ENCODE measurements around the gene GPR146.

- TF ChIP-seq GATA2 (IDR thresholded peaks at IDR 0.05; ENCODE audit: low read depth, low read length) (no peak), GATA3 (IDR thresholded peaks at IDR 0.05; ENCODE audit: low read depth, low read length) (no peak)
These were observed 17.6 kb upstream of the GPR146 start for GRCh38 chr7:1026721-1027161.

Measured in SH-SY5Y (cell line).